Fibroblast of the conjunctiva (primary cell): ENCODE data around the gene CACNA1S.

Source experiments
- DNase-seq: peaks from one replicate; pipeline ENCODE4 v3.0.0-alpha.2; 2010; ENCODE audit warnings: low read depth

Gene CACNA1S

DNA sequence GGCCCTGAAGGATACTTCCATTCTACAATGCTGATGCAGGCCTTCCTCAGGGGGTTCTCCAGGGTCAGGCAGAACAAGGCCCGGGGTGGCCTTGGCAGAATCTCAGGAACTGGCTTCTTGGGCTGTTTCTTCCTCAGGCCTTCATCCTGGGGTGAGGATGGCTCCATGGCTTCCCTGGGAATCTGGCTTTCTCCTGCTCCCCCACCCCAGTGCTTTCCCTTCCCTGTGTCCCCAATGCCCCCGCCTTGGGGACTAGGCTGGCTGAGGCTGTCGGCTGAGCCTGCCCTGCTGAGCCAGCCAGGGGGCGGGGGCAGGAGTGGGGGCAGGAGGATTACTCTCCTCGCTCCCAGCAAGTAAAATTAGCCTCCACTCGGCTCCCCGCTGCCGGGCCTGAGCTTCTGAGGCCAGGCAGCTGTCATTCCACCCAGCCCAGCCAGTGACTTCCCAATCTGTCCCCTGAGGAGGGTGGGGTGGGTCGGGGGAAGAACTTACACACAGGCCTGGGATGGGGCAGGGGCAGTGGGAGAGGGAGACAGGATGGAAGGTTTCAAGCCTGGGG lies at the start of gene CACNA1S:
Gene CACNA1S, minus strand, starts transcription at position 254 of the 559 bp plus-strand sequence. Its CDS starts 87 bp downstream, at position 167.
- DNase-seq: no peak

DNA sequence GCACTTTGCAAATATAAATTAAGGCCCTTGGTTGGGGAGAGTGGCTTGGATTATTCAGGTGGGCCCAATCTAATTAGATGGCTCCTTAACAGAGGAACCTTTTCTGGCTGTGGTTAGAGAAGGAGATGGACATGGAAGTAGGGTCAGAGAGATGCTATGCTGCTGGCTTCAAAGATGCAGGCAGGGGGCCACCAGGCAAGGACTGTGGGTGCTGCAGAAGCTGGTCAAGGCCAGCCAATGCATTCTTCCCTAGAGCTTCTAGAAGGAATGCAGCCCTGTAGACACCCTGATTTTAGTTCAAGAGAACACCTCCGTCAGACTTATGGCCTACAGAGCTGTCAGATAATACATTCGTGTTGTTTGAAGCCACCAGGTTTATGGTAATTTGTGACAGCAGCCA lies 45.7 kb upstream of the CACNA1S start:
- no peak for DNase-seq

DNA sequence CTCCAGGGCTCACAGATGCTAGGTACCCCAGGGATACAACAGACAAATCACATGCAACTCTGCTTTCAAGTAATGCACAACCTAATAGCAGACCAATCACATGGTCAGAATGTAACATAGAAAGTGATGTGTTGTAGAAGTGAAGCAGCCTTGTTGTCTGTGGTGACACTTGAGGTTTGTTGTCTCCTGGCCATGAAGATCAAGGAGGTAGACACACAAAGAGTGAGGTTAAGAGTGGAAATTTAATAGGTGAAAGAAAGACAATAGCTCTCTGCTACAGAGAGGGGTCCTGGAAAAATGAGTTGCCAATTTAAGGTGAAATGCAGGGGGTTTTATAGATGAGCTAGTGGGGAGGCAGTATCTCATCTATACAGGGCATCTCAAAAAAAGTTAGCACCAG lies 44.6 kb upstream of the CACNA1S start:
- DNase-seq: no peak

DNA sequence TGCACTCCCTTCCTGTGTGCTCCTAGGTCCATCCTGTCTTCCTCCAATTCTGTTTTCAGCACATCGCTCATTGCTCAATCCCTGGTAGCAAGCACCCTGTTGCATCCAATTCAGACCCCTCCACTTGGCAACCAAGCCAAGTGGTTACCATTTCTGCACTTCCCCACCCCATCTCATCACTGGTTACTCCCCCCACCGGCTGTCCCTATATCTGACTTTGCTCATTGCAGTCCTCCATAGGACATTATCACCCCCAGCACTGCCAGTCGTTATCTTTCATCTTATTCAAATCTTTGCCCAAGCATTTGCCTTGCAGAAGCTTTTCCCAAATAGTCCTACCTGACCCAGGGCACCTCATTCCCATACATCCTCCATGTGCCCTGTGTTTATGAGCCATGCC lies 44.1 kb upstream of the CACNA1S start:
- DNase-seq: no peak

DNA sequence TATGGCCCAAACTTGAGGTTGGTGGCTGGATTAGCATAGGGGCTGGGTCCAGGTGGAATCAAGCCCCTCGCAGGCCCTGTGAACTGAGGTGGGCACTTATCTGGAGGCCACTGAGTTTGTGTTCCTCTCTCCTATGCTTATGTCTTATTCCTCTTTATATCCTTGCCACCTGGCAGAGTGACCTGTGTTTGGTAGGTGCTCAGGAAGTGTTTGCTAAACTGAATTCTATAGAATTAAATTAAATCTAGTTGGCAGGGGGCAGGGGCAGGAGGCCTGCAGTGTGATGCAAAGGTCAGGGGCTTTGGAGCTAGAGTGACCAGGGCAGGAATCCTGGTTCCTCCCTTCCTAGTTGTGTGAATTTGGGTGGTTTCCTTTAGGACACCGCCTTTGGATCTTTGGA lies 43.1 kb upstream of the CACNA1S start:
- no peak for DNase-seq

DNA sequence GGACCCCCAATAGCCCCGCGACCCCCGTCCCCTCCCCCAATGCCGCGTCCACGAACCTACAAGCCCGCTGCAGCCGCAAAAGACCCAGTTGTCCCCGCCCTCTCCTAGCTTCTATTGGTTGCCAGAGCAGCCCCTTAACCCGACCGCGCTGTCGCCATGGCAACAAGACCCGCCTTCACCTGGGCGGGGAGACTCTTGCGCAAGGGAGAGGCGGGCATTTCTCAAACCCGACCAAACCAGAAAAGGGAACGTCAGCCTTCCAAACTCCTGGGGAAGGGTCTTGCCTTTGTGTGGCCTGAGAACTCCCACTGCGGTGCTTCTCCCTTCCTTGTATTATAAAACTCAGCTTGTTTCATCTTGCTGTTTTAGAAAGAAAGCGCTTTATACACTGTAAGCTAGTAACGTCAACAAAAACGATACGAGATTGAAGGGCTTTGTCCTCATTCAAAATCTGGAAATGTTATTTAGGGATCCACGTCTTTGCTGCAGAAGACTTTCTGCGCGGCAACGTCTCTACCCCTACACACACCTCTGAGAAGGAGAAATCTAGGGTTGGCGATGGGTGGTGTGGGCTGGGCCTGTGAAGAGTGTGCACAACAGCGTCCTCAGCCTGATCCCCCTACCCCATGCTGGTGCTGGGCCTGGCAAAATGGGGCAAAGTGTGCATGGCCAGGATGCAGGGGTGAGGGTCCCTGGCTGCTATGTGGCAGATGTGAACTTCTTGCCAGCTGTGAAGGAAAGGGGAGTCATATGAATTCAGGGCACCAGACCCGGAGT lies 42.4 kb upstream of the CACNA1S start, which contains the start of gene TMEM9:
Gene TMEM9, minus strand, starts transcription at position 86 of the 777 bp plus-strand sequence. CDS start 551 bp downstream, outside the sequence.
- DNase-seq: peak; percentile 93

DNA sequence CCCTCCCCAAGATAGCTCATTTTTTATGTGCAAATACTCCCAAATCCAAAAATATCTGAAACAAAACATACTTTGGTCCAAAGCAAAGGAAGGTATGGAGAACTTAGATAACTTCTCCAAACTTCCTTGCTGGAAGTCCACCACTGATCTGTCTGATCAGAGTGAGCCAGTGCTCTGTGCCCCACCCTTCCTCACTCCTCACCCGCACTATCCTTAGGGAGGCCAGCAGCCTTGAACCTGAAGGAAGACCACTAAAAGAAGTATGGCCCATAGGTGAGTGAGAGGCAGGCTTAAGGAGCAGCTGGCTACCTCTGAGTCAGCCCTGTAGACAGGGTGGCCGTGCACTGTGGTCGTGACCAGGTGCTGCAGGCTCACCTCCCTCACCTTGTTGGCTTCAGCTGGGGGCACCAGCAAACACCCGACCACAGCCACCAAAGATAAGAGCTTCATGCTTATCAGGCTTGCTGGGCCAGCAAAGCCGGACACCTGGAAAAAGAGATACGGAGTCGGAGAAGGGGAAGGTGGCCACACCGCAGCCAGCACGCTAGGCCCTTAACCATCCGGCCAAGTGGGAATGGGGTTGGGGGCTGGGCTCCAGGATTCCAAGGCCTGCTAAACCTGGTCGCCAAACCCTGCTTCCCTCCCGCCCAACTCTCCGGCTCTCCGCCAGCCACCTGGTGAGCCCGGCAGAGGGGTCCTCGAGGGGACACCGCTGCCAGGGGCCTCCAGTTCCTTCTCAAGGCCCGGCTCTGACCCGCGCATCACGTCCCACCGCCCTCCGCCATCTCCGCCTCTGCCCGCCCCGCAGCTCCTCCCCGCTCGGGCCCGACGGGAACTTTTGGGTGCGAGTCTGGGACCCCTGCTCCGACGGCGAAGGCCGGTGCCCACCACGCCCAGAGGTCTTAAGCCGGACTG lies 41.5 kb upstream of the CACNA1S start:
- DNase-seq: no peak

DNA sequence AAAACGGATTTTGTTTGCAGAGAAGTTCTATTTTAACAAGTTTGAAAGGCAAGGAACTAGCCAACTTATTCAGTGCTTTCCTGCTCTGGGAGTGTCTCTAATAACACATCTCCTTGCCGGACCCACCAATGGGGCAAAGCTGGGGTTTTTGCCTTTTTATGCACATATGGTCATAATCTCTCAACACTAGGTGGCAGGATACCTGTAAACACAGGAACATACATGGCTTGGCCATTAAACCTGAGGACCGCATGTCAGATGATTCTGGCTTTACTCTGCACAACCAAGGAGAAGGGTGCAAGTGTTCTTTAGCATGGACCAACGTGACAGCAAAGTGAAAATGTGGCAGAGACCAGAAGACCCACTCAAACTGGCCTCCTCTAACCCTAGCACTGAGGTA lies 37.2 kb upstream of the CACNA1S start:
- no peak for DNase-seq

DNA sequence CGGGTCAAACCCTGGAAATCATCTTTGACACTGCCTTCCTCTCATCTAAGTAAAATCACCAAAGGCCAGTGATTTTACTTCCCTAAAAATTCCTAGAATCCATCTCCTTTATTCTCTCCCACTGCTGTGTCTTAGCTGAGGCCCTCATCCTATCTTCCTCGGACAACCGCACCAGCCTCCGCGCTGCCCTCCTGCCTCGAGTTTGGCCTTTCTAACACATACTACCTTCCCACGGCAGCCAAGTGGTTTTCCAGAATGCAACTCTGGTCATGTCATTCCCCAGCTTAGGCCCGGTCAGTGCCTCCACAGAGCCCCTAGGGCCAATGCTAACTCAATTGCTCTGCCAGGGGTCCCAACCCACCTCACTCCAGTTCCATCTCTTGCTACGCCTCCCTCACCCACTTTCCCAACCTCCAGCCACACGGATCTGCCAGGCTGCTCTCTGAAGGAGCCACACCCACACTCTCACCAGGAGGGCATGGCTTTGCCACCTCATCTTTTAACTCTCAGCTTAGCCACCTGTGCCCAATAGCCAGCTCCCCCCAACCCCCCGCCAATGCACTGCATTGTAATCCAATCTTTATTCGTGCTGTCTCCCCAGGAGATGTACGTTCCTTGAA lies 35.3 kb upstream of the CACNA1S start:
- no peak for DNase-seq

DNA sequence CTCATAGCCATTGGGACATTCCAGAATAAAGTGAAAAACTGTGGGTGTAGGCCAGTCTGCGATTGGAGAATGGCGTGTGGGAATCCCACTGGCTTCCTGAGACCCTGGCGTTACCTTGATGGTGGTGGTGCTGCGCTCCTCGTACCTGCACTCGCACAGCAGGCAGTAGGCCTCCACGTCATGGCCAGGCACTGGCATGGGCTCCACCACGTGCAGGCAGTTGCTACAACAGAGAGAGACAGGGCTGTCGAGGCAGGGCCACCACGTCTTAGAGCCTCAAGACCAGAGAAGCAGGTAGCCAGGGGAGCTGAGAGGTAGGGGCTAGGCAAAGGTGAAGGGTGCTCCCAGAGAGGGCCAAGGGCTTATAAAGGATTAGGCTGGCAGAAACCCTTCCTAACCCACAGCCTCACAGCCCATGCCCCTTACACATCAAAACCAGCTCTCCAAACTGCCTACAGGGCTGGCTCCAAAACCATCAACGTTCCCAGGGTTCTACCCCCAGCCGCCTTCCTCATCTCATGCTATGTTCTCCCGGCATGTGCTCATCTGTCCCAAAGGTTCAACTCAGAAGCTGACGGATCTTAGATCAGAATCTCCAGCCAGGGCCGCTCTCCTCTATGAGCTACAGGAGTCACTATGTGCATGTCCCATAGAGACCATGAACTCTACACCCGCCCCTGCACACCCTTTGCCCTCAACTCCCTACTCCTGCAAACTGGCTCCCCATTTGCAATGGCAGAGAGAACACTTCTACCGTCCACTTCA lies 34.6 kb upstream of the CACNA1S start:
- DNase-seq: no peak

DNA sequence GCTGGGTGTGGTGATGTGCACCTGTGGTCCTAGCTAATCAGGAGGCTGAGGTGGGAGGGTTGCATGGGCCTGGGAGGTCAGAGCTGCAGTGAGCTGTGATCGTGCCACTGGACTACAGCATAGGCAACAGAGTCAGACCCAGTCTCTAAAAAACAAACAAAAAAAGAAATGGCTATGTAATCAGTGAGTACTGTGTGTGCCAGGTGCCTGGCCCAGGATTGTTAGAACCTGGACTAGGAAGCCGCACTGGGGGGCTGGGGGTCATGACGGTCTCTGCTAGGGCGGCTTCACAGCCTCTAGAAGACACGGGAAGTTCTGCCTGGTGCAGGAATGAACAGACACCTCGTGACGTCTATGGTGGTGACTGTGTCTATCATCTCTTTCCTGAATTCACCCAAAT lies 33.6 kb upstream of the CACNA1S start:
- no peak for DNase-seq

DNA sequence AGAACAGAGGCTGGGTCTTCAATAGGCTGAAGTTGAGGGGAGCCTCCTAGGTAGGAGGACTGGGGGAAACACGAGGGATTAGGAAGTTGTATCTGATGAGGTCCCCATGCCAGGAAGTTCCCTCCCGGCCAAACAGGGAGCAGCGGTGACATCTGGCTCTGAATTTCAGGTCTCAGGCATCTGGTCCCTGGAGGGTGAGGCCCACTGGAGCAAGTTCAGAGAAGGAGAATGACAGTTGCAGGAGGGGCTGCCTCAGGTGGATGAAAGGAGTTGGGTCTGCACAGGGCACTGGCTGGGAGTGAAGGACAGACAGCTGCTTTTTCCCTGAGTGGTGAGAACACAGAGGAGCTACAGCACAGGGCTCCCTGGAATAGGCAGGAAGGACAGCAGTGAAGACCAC lies 32.9 kb upstream of the CACNA1S start:
- DNase-seq: no peak

DNA sequence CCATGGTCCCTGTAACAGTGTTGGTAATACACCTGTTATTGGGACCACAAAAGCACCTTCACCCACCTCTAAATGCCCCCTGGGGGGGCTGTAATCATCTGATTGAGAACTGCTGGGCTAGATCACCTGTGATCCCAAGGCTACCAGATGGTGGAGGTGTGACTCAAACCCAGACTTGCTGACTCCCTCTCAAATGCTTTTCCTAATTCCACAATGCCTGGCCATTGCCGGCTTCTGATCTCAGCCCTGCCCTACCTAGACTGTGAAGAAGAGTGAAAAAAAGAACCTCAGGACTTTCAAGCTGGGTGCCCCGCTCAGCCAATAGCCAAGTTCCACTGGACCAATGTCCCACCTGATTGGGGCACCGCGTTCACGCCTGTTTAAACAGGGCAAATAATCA lies 32.5 kb upstream of the CACNA1S start:
- no peak for DNase-seq

DNA sequence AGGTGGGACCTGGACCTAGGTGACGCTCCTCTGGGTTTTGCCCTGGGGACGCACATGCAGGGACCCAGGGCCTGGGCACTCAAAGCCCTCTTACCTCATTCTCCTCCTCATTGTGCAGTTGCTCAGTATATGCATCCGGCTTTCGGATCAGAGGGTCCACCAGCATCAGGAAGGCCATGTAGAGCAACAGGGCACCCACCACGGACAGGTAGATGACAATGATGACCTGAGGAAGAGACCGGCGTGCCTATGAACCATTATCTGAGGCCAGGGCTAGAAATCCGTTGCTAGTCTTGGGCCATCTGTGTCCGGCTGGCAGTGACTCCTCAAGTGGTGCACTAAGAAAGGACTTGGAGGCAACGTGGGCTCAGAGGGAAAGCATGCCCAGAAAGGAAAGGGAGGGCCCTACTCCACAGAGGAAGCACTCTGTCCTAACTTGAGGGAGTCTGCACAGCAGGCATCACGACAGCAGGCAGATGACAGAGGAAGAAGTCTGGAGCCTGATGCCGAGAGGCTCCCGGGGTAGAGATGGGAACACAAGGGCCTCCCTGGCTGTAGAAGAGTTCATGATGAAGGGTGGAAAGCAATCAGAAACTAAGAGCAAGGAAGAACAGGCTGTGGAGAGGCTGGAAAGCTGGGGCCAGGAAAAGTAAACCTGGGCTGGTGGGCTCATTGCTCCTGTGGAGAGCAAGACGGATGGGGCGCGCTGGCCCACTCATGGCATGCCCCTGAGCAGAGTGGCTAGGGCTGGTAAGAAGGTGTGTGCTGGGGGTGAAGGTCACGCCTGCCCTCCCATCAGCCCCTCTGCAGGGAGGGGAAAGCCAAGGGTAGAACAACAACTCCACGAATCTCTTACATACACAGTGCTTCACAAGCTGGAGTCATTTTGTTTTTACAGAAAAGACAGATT lies 31.8 kb upstream of the CACNA1S start:
- no peak for DNase-seq

DNA sequence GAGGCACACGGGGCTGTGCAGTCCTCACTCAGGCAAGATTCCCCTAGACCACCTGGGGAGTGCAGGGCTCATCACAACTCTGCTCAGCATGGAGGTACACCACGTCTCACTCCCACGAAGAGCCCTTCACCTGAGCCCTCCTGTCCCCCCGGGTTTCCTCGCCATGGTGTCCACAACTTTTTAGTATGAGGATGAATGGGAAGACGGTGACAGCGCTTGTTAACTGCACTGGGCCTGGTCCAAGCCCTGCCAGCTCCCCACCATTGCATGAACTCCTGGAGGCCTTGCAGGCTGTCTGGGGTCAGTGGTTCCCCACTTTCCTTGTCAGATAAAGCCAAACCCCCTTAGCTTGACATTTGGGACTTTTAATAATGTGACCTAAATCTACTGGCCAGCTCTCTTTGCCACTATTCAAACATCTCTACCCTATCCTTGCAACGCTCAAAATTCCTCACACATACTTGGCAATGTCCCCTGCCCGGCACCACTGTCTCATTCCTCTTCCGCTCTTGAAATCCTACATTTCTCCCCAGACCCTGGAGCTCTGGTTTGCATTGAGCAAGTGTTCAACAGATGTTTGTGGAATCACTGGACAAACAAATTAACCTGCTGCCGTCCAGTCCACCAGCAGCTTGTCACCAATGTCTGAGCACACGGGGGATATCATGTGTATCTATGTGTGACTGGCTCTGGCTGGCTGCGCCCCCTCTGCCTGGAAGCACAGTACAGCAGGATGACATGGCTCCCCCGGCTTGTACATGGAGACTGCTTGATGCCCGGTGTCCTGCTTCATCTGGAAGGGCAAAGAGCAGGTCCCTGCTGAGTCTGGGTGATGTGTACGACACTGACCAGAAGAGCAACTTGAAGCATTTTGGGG lies 30.9 kb upstream of the CACNA1S start:
- DNase-seq: no peak

DNA sequence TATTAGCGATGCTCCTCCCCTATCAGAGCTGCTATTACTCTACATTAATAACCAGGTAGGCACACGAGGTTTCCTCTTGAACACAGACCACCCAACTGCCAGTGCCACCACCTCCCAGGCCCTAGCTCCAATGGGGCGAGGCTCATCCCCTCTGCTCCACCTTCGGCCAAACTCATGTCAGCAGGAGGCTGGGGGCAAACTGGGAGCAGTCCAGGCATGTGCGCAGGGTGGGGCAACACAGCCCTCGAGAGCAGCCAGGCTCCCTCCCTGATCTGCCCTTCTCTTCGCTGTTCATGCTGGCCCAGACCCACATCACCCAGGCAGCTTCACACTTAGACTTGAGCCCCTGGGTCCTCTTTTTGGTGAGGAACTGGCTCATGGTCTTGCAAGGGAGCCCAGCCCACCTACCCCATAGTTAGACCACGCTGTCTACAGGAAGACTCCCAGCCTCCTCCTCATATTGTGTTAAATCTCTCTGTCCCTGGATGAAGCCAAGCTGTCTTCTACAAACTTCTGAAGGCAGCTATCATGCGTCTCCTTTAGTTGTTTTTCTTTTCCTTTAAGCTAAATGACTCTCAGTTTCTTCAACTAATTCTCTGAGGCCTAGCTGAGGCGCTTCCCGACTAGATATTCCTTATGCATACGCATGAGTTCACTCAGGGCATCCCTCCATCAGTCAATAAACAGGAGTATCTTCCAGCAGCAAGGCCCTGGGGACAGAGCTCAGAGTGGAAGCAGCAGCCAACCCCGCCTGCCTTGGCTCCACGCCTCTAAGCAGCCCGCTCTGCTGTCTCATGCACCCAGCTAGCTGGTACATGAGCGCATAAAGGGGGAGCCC lies 30.0 kb upstream of the CACNA1S start:
- DNase-seq: peak; percentile 28

DNA sequence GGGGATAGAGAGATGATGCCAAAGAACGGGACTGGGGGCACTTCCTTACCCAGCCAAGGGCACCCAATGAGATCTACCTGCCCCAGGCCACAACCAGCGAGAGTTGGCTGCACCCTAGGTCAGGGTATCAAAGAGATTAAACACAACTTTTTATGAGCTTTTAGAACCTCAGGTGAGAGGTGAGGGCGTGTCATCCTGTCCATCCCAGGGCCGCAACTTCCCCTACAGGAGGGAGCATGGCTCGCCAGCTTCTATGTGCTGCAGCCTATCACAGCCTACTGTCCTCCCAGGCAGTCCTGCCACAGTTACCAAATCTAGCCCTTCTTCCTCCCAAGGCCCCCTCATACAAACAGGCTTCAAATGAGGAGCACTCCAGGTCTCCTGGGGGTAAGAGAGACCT lies 29.2 kb upstream of the CACNA1S start:
- DNase-seq: no peak

DNA sequence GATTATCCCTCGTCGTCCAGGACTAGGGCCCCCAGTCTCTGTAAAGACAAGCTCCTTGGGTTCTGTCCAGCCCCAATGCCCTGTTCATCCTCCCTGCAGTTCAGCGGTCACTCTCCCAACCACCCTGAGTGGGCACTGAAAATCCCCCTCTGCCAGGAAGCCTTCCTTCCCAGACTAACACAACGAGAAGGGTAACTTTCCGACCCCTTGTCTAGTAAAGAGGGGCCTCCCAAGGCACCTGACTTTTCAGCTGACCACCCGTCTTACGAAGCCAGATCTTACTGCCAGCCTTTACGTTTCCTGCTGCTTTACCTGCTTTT lies 28.7 kb upstream of the CACNA1S start:
- no peak for DNase-seq
